ENCODE results near the gene CPE.

GRCh38 chr4:165403637-165404036 is 24.8 kb downstream of the CPE start:
- TF ChIP-seq CTCF (IDR thresholded peaks at IDR 0.05) (no peak), POLR2A (IDR thresholded peaks at IDR 0.05; ENCODE audit: low read depth) (no peak), POLR2AphosphoS5 (IDR thresholded peaks at IDR 0.05) (no peak), EP300 (IDR thresholded peaks at IDR 0.05) (no peak)

Data from esophagus muscularis mucosa (tissue), 4 donors.